PC-3 (cell line): Measurements from ENCODE around the gene SLAMF6. TPM values are rescaled to one million over a fixed set of nuclear protein-coding genes. Genes with fewer than 3 reads are reported as not detected.
A peak's percentile ranks its signal among the peaks of the same experiment; 100 is the strongest.
"Not testable (repeated sequence)": the region's sequence is repeated elsewhere in the genome, so short reads cannot be mapped to it uniquely, and the experiment has no call there.

Experiments
- ATAC-seq: fragments of 200-7000 bp; cut with Tn5 transposase; 2 replicates; pipeline ENCODE4 v1.9.1; 2020; ENCODE audit warnings: mild to moderate bottlenecking, moderate library complexity
- BruUV-seq: library from RNA; stranded (reverse); fragments of 400-500 nt; replicated peaks from 2 replicates; lab custom pipeline; 2021; lab: Mats Ljungman, UMichigan
- CTCF ChIA-PET: fragments of 300-600 bp; sonication (Branson Sonifier 250); formaldehyde crosslinking; loops from one replicate; lab custom pipeline; 2022; ENCODE audit warnings: antibody characterized with exemption; lab: Charles Lee
- POLR2A ChIA-PET: fragments of 300-600 bp; sonication (Branson Sonifier 250); formaldehyde crosslinking; loops from one replicate; lab custom pipeline; 2022; ENCODE audit warnings: antibody characterized with exemption; ENCODE audit not compliant: unreplicated experiment; lab: Charles Lee
- DNase-seq: peaks from one replicate; pipeline ENCODE4 v3.0.0-alpha.2; 2015
- H2AFZ ChIP-seq: fragments of 300-600 bp; sonication (generic); 2 replicates; pipeline ENCODE4 v1.6.0; 2016; ENCODE audit warnings: antibody characterized with exemption, low read length
- H3F3A ChIP-seq: fragments of 300-600 bp; sonication (generic); one replicate; pipeline ENCODE4 v1.6.0; 2017; ENCODE audit warnings: antibody characterized with exemption, low read length, control low read depth, mild to moderate bottlenecking; ENCODE audit not compliant: unreplicated experiment
- H3K27ac ChIP-seq: fragments of 300-600 bp; sonication (generic); 2 replicates; pipeline ENCODE4 v1.5.1; 2016; ENCODE audit warnings: mild to moderate bottlenecking, low read length
- H3K27me3 ChIP-seq: fragments of 300-600 bp; sonication (generic); 2 replicates; pipeline ENCODE4 v1.6.1; 2016; ENCODE audit warnings: low read length, mixed read lengths
- H3K36me3 ChIP-seq: fragments of 300-600 bp; sonication (generic); 2 replicates; pipeline ENCODE4 v1.6.1; 2016; ENCODE audit warnings: low read depth, mixed run types, low read length, mixed read lengths
- H3K4me1 ChIP-seq: fragments of 300-600 bp; sonication (generic); 2 replicates; pipeline ENCODE4 v1.5.1; 2016; ENCODE audit warnings: low read length; ENCODE audit not compliant: insufficient read depth
- H3K4me2 ChIP-seq: fragments of 300-600 bp; sonication (generic); 2 replicates; pipeline ENCODE4 v1.6.0; 2016; ENCODE audit warnings: low read length
- H3K4me3 ChIP-seq: fragments of 300-600 bp; sonication (generic); 2 replicates; pipeline ENCODE4 v1.5.1; 2016; ENCODE audit warnings: mild to moderate bottlenecking, low read length, mixed read lengths
- H3K79me2 ChIP-seq: fragments of 300-600 bp; sonication (generic); 2 replicates; pipeline ENCODE4 v1.6.1; 2017; ENCODE audit warnings: low read length, mixed read lengths
- H3K9ac ChIP-seq: fragments of 300-600 bp; sonication (generic); 2 replicates; pipeline ENCODE4 v1.6.0; 2016; ENCODE audit warnings: mild to moderate bottlenecking, low read length
- H3K9me2 ChIP-seq: fragments of 300-600 bp; sonication (generic); replicated peaks from 2 replicates; pipeline ENCODE4 v1.6.1; 2016; ENCODE audit warnings: mixed run types, low read length, mixed read lengths
- H3K9me3 ChIP-seq: fragments of 300-600 bp; sonication (generic); 2 replicates; pipeline ENCODE4 v1.6.1; 2016; ENCODE audit warnings: low read length, mixed read lengths
- H4K20me1 ChIP-seq: fragments of 300-600 bp; sonication (generic); 2 replicates; pipeline ENCODE4 v1.6.1; 2016; ENCODE audit warnings: low read length, mixed read lengths
- EZH2phosphoT487 ChIP-seq: fragments of 300-600 bp; sonication (generic); IDR thresholded peaks from 2 replicates; pipeline ENCODE4 v1.6.1; 2018; ENCODE audit warnings: mild to moderate bottlenecking, antibody characterized with exemption, low read length, borderline replicate concordance
- intact Hi-C: fragments of 100-400 bp; cut with micrococcal nuclease; formaldehyde crosslinking; loops from 2 replicates; pipeline ENCODE4 v1.9.0; 2023
- total RNA-seq: library from RNA; depleted of rRNA; stranded (reverse); fragments of >200 nt; gene quantifications from 2 replicates; pipeline ENCODE4 v1.2.3, GENCODE V29; 2014
- TF ChIP-seq, protein P1 (sequence below): fragments of 300-600 bp; sonication (generic); conservative IDR thresholded peaks from 2 replicates; pipeline ENCODE4 v1.5.1; 2017; ENCODE audit warnings: antibody characterized with exemption, low read depth, mild to moderate bottlenecking, low read length

SLAMF6 gene
- total RNA-seq, 1 experiment from 2014 or later: not detected

- H3K9me2 ChIP-seq: no peaks in the 10 kb centered on the region
- H3K36me3 ChIP-seq: no peaks in the 10 kb centered on the region
- CTCF ChIA-PET: no interaction called here
- ATAC-seq (no peak), DNase-seq (no peak)
- H3K27ac ChIP-seq: no peak overlapping the region
- H3K79me2 ChIP-seq: no peaks in the 10 kb centered on the region
- no peak overlapping the region for H3K4me2 ChIP-seq
- no peak overlapping the region for H2AFZ ChIP-seq
- peaks cover 34% of the 10 kb centered on the region for H3K27me3 ChIP-seq
- H3K9ac ChIP-seq: no peak overlapping the region
- H3K9me3 ChIP-seq: peaks cover 13% of the 10 kb centered on the region
- H4K20me1 ChIP-seq: no peaks in the 10 kb centered on the region
- H3F3A ChIP-seq: no peaks in the 10 kb centered on the region
- intact Hi-C loops: no loop called here
- TF ChIP-seq, protein P1, sequence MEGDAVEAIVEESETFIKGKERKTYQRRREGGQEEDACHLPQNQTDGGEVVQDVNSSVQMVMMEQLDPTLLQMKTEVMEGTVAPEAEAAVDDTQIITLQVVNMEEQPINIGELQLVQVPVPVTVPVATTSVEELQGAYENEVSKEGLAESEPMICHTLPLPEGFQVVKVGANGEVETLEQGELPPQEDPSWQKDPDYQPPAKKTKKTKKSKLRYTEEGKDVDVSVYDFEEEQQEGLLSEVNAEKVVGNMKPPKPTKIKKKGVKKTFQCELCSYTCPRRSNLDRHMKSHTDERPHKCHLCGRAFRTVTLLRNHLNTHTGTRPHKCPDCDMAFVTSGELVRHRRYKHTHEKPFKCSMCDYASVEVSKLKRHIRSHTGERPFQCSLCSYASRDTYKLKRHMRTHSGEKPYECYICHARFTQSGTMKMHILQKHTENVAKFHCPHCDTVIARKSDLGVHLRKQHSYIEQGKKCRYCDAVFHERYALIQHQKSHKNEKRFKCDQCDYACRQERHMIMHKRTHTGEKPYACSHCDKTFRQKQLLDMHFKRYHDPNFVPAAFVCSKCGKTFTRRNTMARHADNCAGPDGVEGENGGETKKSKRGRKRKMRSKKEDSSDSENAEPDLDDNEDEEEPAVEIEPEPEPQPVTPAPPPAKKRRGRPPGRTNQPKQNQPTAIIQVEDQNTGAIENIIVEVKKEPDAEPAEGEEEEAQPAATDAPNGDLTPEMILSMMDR: peak; percentile 32; the same call in 1 of the 2 replicates
- TF ChIP-seq EZH2phosphoT487: no peak
- H3K4me3 ChIP-seq: no peak overlapping the region
- POLR2A ChIA-PET: no interaction called here
- no TSS peak for BruUV-seq
- no peaks in the 10 kb centered on the region for H3K4me1 ChIP-seq
Observed at GRCh38 chr1:160534823-160535605, 12.0 kb upstream of the SLAMF6 start.

DNA sequence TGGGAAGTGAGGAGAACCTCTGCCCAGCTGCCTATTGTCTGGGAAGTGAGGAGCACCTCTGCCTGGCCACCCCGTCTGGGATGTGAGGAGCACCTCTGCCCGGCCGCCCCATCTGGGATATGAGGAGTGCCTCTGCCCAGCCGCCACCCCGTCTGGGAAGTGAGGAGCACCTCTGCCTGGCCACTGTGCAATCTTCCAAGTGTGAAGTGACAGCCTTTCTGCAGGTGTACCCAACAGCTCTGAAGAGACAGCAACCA is 9.4 kb upstream of the SLAMF6 start:
- BruUV-seq, H3K4me1 ChIP-seq, H3K4me3 ChIP-seq, intact Hi-C loops, H3F3A ChIP-seq, CTCF ChIA-PET, POLR2A ChIA-PET, H3K9ac ChIP-seq, H3K27ac ChIP-seq, H3K4me2 ChIP-seq, H3K79me2 ChIP-seq, H2AFZ ChIP-seq, H3K36me3 ChIP-seq, ATAC-seq, H4K20me1 ChIP-seq, H3K9me2 ChIP-seq, DNase-seq: not testable (repeated sequence)
- Histone ChIP-seq H3K27me3 (peaks cover 40% of the 10 kb centered on the region), H3K9me3 (peaks cover 13% of the 10 kb centered on the region)

GRCh38 chr1:160531809-160532556 is 8.9 kb upstream of the SLAMF6 start:
- peaks cover 35% of the 10 kb centered on the region for H3K27me3 ChIP-seq
- intact Hi-C loops, H3K27ac ChIP-seq, ATAC-seq, H3K9ac ChIP-seq, BruUV-seq, H3F3A ChIP-seq, H4K20me1 ChIP-seq, H3K36me3 ChIP-seq, H3K4me3 ChIP-seq, DNase-seq, CTCF ChIA-PET, H3K79me2 ChIP-seq, H3K4me2 ChIP-seq, POLR2A ChIA-PET, H3K4me1 ChIP-seq, H2AFZ ChIP-seq, H3K9me2 ChIP-seq: not testable (repeated sequence)
- peaks cover 13% of the 10 kb centered on the region for H3K9me3 ChIP-seq

- H3K79me2 ChIP-seq, POLR2A ChIA-PET, H3K4me3 ChIP-seq, H4K20me1 ChIP-seq, H3K36me3 ChIP-seq, H3K4me1 ChIP-seq, CTCF ChIA-PET, DNase-seq, H2AFZ ChIP-seq, H3F3A ChIP-seq, H3K27ac ChIP-seq, BruUV-seq, ATAC-seq, H3K4me2 ChIP-seq, H3K9ac ChIP-seq, H3K9me3 ChIP-seq, H3K9me2 ChIP-seq, intact Hi-C loops: not testable (repeated sequence)
- peaks cover 32% of the 10 kb centered on the region for H3K27me3 ChIP-seq
Observed at GRCh38 chr1:160529401-160529952, 6.4 kb upstream of the SLAMF6 start.

DNA sequence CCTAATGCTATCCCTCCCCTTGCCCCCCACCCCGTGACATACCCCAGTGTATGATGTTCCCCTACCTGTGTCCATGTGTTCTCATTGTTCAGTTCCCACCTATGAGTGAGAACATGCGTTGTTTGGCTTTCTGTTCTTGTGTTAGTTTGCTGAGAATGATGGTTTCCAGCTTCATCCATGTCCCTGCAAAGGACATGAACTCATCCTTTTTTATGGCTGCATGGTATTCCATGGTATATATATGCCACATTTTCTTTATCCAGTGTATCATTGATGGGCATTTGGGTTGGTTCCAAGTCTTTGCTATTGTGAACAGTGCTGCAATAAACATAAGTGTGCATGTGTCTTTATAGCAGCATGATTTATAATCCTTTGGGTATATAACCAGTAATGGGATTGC is 734 bp upstream of the SLAMF6 start:
- H2AFZ ChIP-seq, ATAC-seq, H3K27me3 ChIP-seq, H3K9me3 ChIP-seq, H3K27ac ChIP-seq, intact Hi-C loops, H3K79me2 ChIP-seq, H3K36me3 ChIP-seq, POLR2A ChIA-PET, H3K9me2 ChIP-seq, H3F3A ChIP-seq, BruUV-seq, H3K9ac ChIP-seq, H3K4me2 ChIP-seq, H3K4me1 ChIP-seq, H4K20me1 ChIP-seq, DNase-seq, H3K4me3 ChIP-seq: not testable (repeated sequence)
- CTCF ChIA-PET: interaction anchor here (0.6 kb wide), 1 partner anchor 14 kb away, joined by 3 read pairs; no protein-coding TSS in a partner anchor
